PC-9 (cell line): ENCODE results near the gene GALNT11. TPM values are rescaled to one million over a fixed set of nuclear protein-coding genes. Genes with fewer than 3 reads are reported as not detected.

ENCODE experiments used
- BruUV-seq: library from RNA; stranded (reverse); fragments of 400-500 nt; replicated peaks from 2 replicates; lab custom pipeline; 2021; lab: Mats Ljungman, UMichigan
- CTCF ChIA-PET: fragments of 300-600 bp; sonication (Branson Sonifier 250); formaldehyde crosslinking; loops from one replicate; lab custom pipeline; 2022; ENCODE audit warnings: antibody characterized with exemption; lab: Charles Lee
- POLR2A ChIA-PET: fragments of 300-600 bp; sonication (Branson Sonifier 250); formaldehyde crosslinking; loops from one replicate; lab custom pipeline; 2022; ENCODE audit warnings: antibody characterized with exemption; ENCODE audit not compliant: unreplicated experiment; lab: Charles Lee
- DNase-seq, 2 experiments: peaks; one replicate each; pipeline versions ENCODE4 v3.0.0 to v3.0.0-alpha.2; 2015 to 2022; ENCODE audit warnings: mixed read lengths in 1 of 2
- H2AFZ ChIP-seq: fragments of 200-600 bp; sonication (generic); 2 replicates; pipeline ENCODE4 v1.8.1; 2017; ENCODE audit warnings: antibody characterized with exemption
- H3F3A ChIP-seq: fragments of 200-600 bp; sonication (generic); 2 replicates; pipeline ENCODE4 v1.8.1; 2017; ENCODE audit warnings: antibody characterized with exemption, mild to moderate bottlenecking, low read depth; ENCODE audit not compliant: insufficient read depth
- H3K27ac ChIP-seq: fragments of 200-600 bp; sonication (generic); 2 replicates; pipeline ENCODE4 v1.6.1; 2016; ENCODE audit warnings: mixed run types
- H3K27me3 ChIP-seq: fragments of 200-600 bp; sonication (generic); 2 replicates; pipeline ENCODE4 v1.6.1; 2016; ENCODE audit warnings: low read depth, mixed run types; ENCODE audit not compliant: insufficient read depth
- H3K36me3 ChIP-seq: fragments of 200-600 bp; sonication (generic); 2 replicates; pipeline ENCODE4 v1.6.1; 2016; ENCODE audit warnings: low read depth, mixed run types
- H3K4me1 ChIP-seq: fragments of 200-600 bp; sonication (generic); replicated peaks from 2 replicates; pipeline ENCODE4 v1.6.1; 2016; ENCODE audit warnings: mixed run types; ENCODE audit not compliant: insufficient read depth
- H3K4me2 ChIP-seq: fragments of 200-600 bp; sonication (generic); 2 replicates; pipeline ENCODE4 v1.6.1; 2017; ENCODE audit warnings: mixed run types
- H3K4me3 ChIP-seq: fragments of 200-600 bp; sonication (generic); 2 replicates; pipeline ENCODE4 v1.6.1; 2016; ENCODE audit warnings: mixed run types
- H3K79me2 ChIP-seq: fragments of 200-600 bp; sonication (generic); 2 replicates; pipeline ENCODE4 v1.6.1; 2017; ENCODE audit warnings: low read depth, mixed run types
- H3K9me2 ChIP-seq: fragments of 200-600 bp; sonication (generic); 2 replicates; pipeline ENCODE4 v1.8.1; 2017; ENCODE audit warnings: mild to moderate bottlenecking; ENCODE audit not compliant: insufficient read depth
- H3K9me3 ChIP-seq: fragments of 200-600 bp; sonication (generic); 2 replicates; pipeline ENCODE4 v1.8.1; 2016; ENCODE audit warnings: low read depth; ENCODE audit not compliant: insufficient read depth
- H4K20me1 ChIP-seq: fragments of 200-600 bp; sonication (generic); 2 replicates; pipeline ENCODE4 v1.8.1; 2017; ENCODE audit not compliant: insufficient read depth
- CTCF ChIP-seq: fragments of 200-600 bp; sonication (generic); conservative IDR thresholded peaks from 2 replicates; pipeline ENCODE4 v1.6.1; 2017; ENCODE audit warnings: mixed run types, antibody characterized with exemption, mild to moderate bottlenecking, moderate library complexity
- EZH2 ChIP-seq: fragments of 200-600 bp; sonication (generic); IDR thresholded peaks from 2 replicates; pipeline ENCODE4 v1.8.0; 2017; ENCODE audit warnings: antibody characterized with exemption, low read depth
- intact Hi-C: fragments of 100-400 bp; cut with micrococcal nuclease; formaldehyde crosslinking; loops from one replicate; pipeline ENCODE4 v1.10.0; 2022; ENCODE audit not compliant: unreplicated experiment
- total RNA-seq: library from RNA; stranded (reverse); gene quantifications from 2 replicates; pipeline ENCODE4 v1.2.3, GENCODE V29; 2021

The GALNT11 gene
- total RNA-seq, 1 experiment from 2014 or later, result 28.8 TPM

- TF ChIP-seq CTCF (no peak), EZH2 (no peak)
- Histone ChIP-seq H2AFZ (no peak overlapping the region), H3K4me1 (no peaks in the 10 kb centered on the region), H3K27me3 (no peaks in the 10 kb centered on the region), H3K4me2 (no peak overlapping the region), H3F3A (0 out of 2 replicates have a peak, but pooled peaks cover 4% of the 10 kb centered on the region), H3K36me3 (peaks cover 10% of the 10 kb centered on the region; the same call in 1 of the 2 replicates), H3K9me3 (no peaks in the 10 kb centered on the region), H3K9me2 (no peaks in the 10 kb centered on the region), H3K27ac (no peak overlapping the region), H4K20me1 (peaks cover 14% of the 10 kb centered on the region), H3K4me3 (no peak overlapping the region), H3K79me2 (no peaks in the 10 kb centered on the region)
- no TSS peak for BruUV-seq
- CTCF ChIA-PET, result no interaction called here
- DNase-seq, result no peak
- POLR2A ChIA-PET, result no interaction called here
- intact Hi-C loops, result loop anchor here (10.0 kb wide), 4 partner anchors 364 to 834 kb away; no protein-coding TSS in a partner anchor
Measured at GRCh38 chr7:152148706-152149105, 123.2 kb downstream of the GALNT11 start.

GRCh38 chr7:152149363-152149762, 123.9 kb downstream of the GALNT11 start:
- Histone ChIP-seq H3K9me2 (no peaks in the 10 kb centered on the region), H3K4me2 (no peak overlapping the region), H3K4me1 (no peaks in the 10 kb centered on the region), H3K79me2 (no peaks in the 10 kb centered on the region), H3F3A (0 out of 2 replicates have a peak, but pooled peaks cover 4% of the 10 kb centered on the region), H3K27ac (no peak overlapping the region), H3K36me3 (peaks cover 10% of the 10 kb centered on the region; the same call in 1 of the 2 replicates), H3K4me3 (no peak overlapping the region), H3K27me3 (no peaks in the 10 kb centered on the region), H4K20me1 (peaks cover 14% of the 10 kb centered on the region), H3K9me3 (no peaks in the 10 kb centered on the region), H2AFZ (no peak overlapping the region)
- POLR2A ChIA-PET, result no interaction called here
- TF ChIP-seq EZH2 (no peak), CTCF (no peak)
- no TSS peak for BruUV-seq
- intact Hi-C loops, result loop anchor here (10.0 kb wide), 4 partner anchors 365 to 835 kb away; no protein-coding TSS in a partner anchor
- CTCF ChIA-PET, result interaction anchor here (0.6 kb wide), 1 partner anchor 987 kb away, joined by 9 read pairs; no protein-coding TSS in a partner anchor
- DNase-seq, result no peak

DNA sequence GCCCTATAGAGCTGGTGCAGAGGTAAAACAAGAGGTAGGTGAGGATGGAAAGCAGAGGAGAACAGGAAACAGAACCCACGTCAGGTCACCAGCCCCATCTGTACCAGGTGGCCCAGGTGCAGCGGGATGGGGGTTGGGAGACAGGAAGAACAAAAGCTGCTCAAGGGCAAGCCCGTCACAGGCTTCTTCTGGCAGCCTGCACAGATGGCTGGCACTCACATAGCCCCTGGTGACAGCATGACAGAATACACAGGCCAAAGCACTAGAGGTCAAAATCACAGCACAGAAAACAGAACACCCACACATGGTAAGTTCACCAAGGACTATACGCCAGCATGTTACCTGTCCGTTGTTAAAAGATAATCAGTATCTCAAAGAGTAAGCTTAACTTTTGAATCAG, 126.8 kb downstream of the GALNT11 start:
- H2AFZ ChIP-seq, result no peak overlapping the region
- no peaks in the 10 kb centered on the region for H3K4me1 ChIP-seq
- TF ChIP-seq EZH2 (no peak), CTCF (no peak)
- no peaks in the 10 kb centered on the region for H3F3A ChIP-seq
- DNase-seq, result no peak
- no peak overlapping the region for H3K4me3 ChIP-seq
- intact Hi-C loops, result no loop called here
- ChIA-PET CTCF (no interaction called here), POLR2A (no interaction called here)
- H3K27ac ChIP-seq, result no peak overlapping the region
- peaks cover 8% of the 10 kb centered on the region for H4K20me1 ChIP-seq
- BruUV-seq, result no TSS peak
- H3K36me3 ChIP-seq, result peaks cover 4% of the 10 kb centered on the region; the same call in 1 of the 2 replicates
- no peaks in the 10 kb centered on the region for H3K9me2 ChIP-seq
- H3K9me3 ChIP-seq, result no peaks in the 10 kb centered on the region
- no peaks in the 10 kb centered on the region for H3K79me2 ChIP-seq
- no peaks in the 10 kb centered on the region for H3K27me3 ChIP-seq
- no peak overlapping the region for H3K4me2 ChIP-seq
